HepG2 (cell line): Measurements from ENCODE around the gene NEDD4L. TPM values are rescaled to one million over a fixed set of nuclear protein-coding genes. Genes with fewer than 3 reads are reported as not detected.

ENCODE experiments used
- AFF4 ChIP-seq: sonication (generic); formaldehyde crosslinking; IDR thresholded peaks from 2 replicates; pipeline ENCODE4 v1.4.0; 2020; ENCODE audit warnings: missing genetic modification reagents
- NONO ChIP-seq, 2 experiments: fragments of 450-650 bp in 1 of 2; sonication (generic) in 1 of 2; formaldehyde crosslinking in 1 of 2; IDR thresholded peaks in 1 of 2; conservative IDR thresholded peaks in 1 of 2; 2 replicates each; pipeline versions ENCODE4 v1.6.1 to v1.8.0; 2017 to 2022; ENCODE audit warnings: mild to moderate bottlenecking in 1 of 2, missing genetic modification reagents in 1 of 2, moderate library complexity in 1 of 2
- PREB ChIP-seq: sonication (generic); formaldehyde crosslinking; IDR thresholded peaks from 2 replicates; pipeline ENCODE4 v1.4.0; 2020; ENCODE audit warnings: missing genetic modification reagents
- SRY ChIP-seq: sonication (generic); formaldehyde crosslinking; IDR thresholded peaks from 2 replicates; pipeline ENCODE4 v1.8.0; 2022; ENCODE audit warnings: mild to moderate bottlenecking, missing genetic modification reagents
- ZC3H4 ChIP-seq: sonication (generic); formaldehyde crosslinking; IDR thresholded peaks from 2 replicates; pipeline ENCODE4 v1.4.0; 2020; ENCODE audit warnings: missing genetic modification reagents, borderline replicate concordance
- ZNF10 ChIP-seq: sonication (generic); formaldehyde crosslinking; IDR thresholded peaks from 2 replicates; pipeline ENCODE4 v1.4.0; 2020; ENCODE audit warnings: mild to moderate bottlenecking, low read depth, missing genetic modification reagents, borderline replicate concordance
- ZNF609 ChIP-seq: sonication (generic); formaldehyde crosslinking; IDR thresholded peaks from 2 replicates; pipeline ENCODE4 v1.4.0; 2020; ENCODE audit warnings: mild to moderate bottlenecking, missing genetic modification reagents, borderline replicate concordance
- ZNF670 ChIP-seq: sonication (generic); formaldehyde crosslinking; IDR thresholded peaks from 2 replicates; pipeline ENCODE4 v1.8.0; 2022; ENCODE audit warnings: mild to moderate bottlenecking, missing genetic modification reagents, borderline replicate concordance
- ZNF775 ChIP-seq: sonication (generic); formaldehyde crosslinking; IDR thresholded peaks from 2 replicates; pipeline ENCODE4 v1.4.0; 2020; ENCODE audit warnings: missing genetic modification reagents, mild to moderate bottlenecking, moderate library complexity, borderline replicate concordance
- polyA plus RNA-seq, 8 experiments: library from polyadenylated mRNA; depleted of rRNA in 3 of 8; stranded (reverse) in 7 of 8; unstranded in 1 of 8; fragments of >200 nt; fragmentation: Illumina TruSeq in 4 of 8; extraction: Trizol in 4 of 8; gene quantifications; 2 replicates each; pipeline versions ENCODE4 v1.2.1 to v1.2.3, GENCODE V29; 2011 to 2016; ENCODE audit warnings: low read depth in 4 of 8, missing spikeins in 1 of 8, mixed read lengths in 1 of 8; ENCODE audit not compliant: insufficient read depth in 1 of 8
- total RNA-seq, 5 experiments: library from RNA; depleted of rRNA; stranded (reverse); fragments of >200 nt; fragmentation: Illumina TruSeq; extraction: Trizol; gene quantifications; 2 replicates each; pipeline ENCODE4 v1.2.3, GENCODE V29; 2016; ENCODE audit warnings: low read depth in 1 of 5

Gene NEDD4L
- total and polyA plus RNA-seq, 2 of the 13 experiments (the other 11 are each of a cell fraction or from before 2014, with no cell fraction given), result 168 to 390 TPM

GRCh38 chr18:58125756-58126155 lies 81.7 kb downstream of the NEDD4L start (continued):
- TF ChIP-seq ZNF609 (CRISPR knock-in tag), result no peak
- TF ChIP-seq ZC3H4 (CRISPR knock-in tag), result no peak
- no peak for TF ChIP-seq ZNF670 (CRISPR knock-in tag)
- TF ChIP-seq NONO (IDR thresholded peaks at IDR 0.05), result no peak
- TF ChIP-seq NONO (CRISPR knock-in tag; conservative IDR thresholded peaks at IDR 0.05), result no peak
- no peak for TF ChIP-seq SRY (CRISPR knock-in tag)
- no peak for TF ChIP-seq ZNF10 (CRISPR knock-in tag)
- no peak for TF ChIP-seq PREB (CRISPR knock-in tag)
- no peak for TF ChIP-seq AFF4 (CRISPR knock-in tag)
- TF ChIP-seq ZNF775, result no peak
